PC-3 (cell line): ENCODE measurements around the gene CHRNG.

ENCODE experiments used
- CTCF ChIP-seq: fragments of 300-600 bp; sonication (generic); conservative IDR thresholded peaks from 2 replicates; pipeline ENCODE4 v1.5.1; 2017; ENCODE audit warnings: antibody characterized with exemption, low read depth, mild to moderate bottlenecking, low read length
- EZH2 ChIP-seq: fragments of 300-600 bp; sonication (generic); IDR thresholded peaks from one replicate; pipeline ENCODE4 v1.6.1; 2017; ENCODE audit warnings: antibody characterized with exemption, mild to moderate bottlenecking, low read length; ENCODE audit not compliant: unreplicated experiment

DNA sequence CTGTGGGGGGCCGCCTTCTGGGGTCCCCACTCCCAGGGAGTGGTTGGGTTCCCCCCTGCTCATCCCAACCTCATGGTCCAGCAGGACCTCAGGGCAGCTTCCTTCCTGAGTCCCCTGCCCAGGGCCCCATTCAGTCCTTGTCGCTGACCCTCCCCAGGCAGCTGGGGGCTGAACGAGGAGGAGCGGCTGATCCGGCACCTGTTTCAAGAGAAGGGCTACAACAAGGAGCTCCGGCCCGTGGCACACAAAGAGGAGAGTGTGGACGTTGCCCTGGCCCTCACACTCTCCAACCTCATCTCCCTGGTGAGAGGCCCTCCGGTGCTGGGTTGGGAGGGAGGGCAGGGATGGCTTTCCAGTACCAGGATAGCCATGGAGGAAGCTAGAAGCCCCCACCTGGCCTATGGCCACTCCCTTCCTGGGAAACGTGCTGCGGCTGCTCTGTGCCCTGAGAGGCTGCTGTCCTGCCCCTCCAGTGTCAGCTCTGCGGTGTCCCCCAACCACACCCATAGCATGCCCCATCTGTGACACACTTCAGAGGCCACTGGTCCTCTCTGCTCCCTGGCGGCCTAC, 13.0 kb upstream of the CHRNG start:
- TF ChIP-seq CTCF (no peak), EZH2 (no peak)
